LoVo (cell line): Measurements from ENCODE around the gene LRRC59.
A peak's percentile ranks its signal among the peaks of the same experiment; 100 is the strongest.
"Not testable (repeated sequence)": the region's sequence is repeated elsewhere in the genome, so short reads cannot be mapped to it uniquely, and the experiment has no call there.

Source experiments
- DNase-seq: peaks from one replicate; pipeline ENCODE4 v3.0.0-alpha.2; 2016; ENCODE audit warnings: low spot score

LRRC59 gene

GRCh38 chr17:50424996-50425681 lies 27.8 kb upstream of the LRRC59 start:
- no peak for DNase-seq

GRCh38 chr17:50424246-50424995 lies 27.1 kb upstream of the LRRC59 start:
- DNase-seq: no peak

GRCh38 chr17:50423553-50424159 lies 26.3 kb upstream of the LRRC59 start:
- peak; percentile 39 for DNase-seq

- no peak for DNase-seq
Observed at GRCh38 chr17:50422738-50423137, 25.4 kb upstream of the LRRC59 start.

- DNase-seq: no peak
Observed at GRCh38 chr17:50421308-50422051, 24.2 kb upstream of the LRRC59 start.

GRCh38 chr17:50420419-50421112 lies 23.2 kb upstream of the LRRC59 start:
- no peak for DNase-seq

- not testable (repeated sequence) for DNase-seq
Observed at GRCh38 chr17:50419577-50419976, 22.3 kb upstream of the LRRC59 start.

GRCh38 chr17:50414808-50415207 lies 17.5 kb upstream of the LRRC59 start:
- DNase-seq: no peak

GRCh38 chr17:50412188-50412732 lies 14.9 kb upstream of the LRRC59 start:
- no peak for DNase-seq

- DNase-seq: no peak
Observed at GRCh38 chr17:50407921-50408320, 10.6 kb upstream of the LRRC59 start.

GRCh38 chr17:50406578-50406977 lies 9.3 kb upstream of the LRRC59 start:
- DNase-seq: no peak

GRCh38 chr17:50405351-50405750 lies 8.0 kb upstream of the LRRC59 start:
- DNase-seq: not testable (repeated sequence)

GRCh38 chr17:50399591-50399990 lies 2.3 kb upstream of the LRRC59 start:
- DNase-seq: not testable (repeated sequence)

GRCh38 chr17:50398672-50399071 lies 1.3 kb upstream of the LRRC59 start:
- not testable (repeated sequence) for DNase-seq

- no peak for DNase-seq
Observed at GRCh38 chr17:50397919-50398285, 579 bp upstream of the LRRC59 start.

GRCh38 chr17:50396261-50397110 lies 837 bp downstream of the LRRC59 start:
- peak; percentile 71 for DNase-seq

- DNase-seq: no peak
Observed at GRCh38 chr17:50394711-50395110, 2.6 kb downstream of the LRRC59 start.

- DNase-seq: no peak
Observed at GRCh38 chr17:50393700-50394099, 3.6 kb downstream of the LRRC59 start.

- no peak for DNase-seq
Observed at GRCh38 chr17:50392621-50393020, 4.7 kb downstream of the LRRC59 start.

- no peak for DNase-seq
Observed at GRCh38 chr17:50389534-50389933, 7.8 kb downstream of the LRRC59 start.

GRCh38 chr17:50388728-50389127 lies 8.6 kb downstream of the LRRC59 start:
- no peak for DNase-seq
